ENCODE data around the gene TNFRSF1B. TPM values are rescaled to one million over a fixed set of nuclear protein-coding genes. Genes with fewer than 3 reads are reported as not detected.

The TNFRSF1B gene
- polyA plus RNA-seq, 1 donor from 2014 or later: not detected

- no peaks in the 10 kb centered on the region for H3K79me2 ChIP-seq (replicated peaks; ENCODE audit: insufficient read depth, low read length)
- no peak overlapping the region for H3K4me2 ChIP-seq (ENCODE audit: low read length)
- TF ChIP-seq EZH2 (IDR thresholded peaks at IDR 0.05; ENCODE audit: borderline replicate concordance, insufficient read depth, low read length, poor library complexity, severe bottlenecking) (no peak), SMC3 (conservative IDR thresholded peaks at IDR 0.05; ENCODE audit: poor library complexity) (no peak), MXI1 (conservative IDR thresholded peaks at IDR 0.05; ENCODE audit: poor library complexity, severe bottlenecking) (no peak), TAF1 (IDR thresholded peaks at IDR 0.05; ENCODE audit: low read depth) (no peak), RAD21 (conservative IDR thresholded peaks at IDR 0.05) (no peak), POLR2AphosphoS5 (IDR thresholded peaks at IDR 0.05) (no peak), EP300 (conservative IDR thresholded peaks at IDR 0.05; ENCODE audit: poor library complexity, severe bottlenecking) (no peak)
- H3K9me3 ChIP-seq (ENCODE audit: low read length): no peaks in the 10 kb centered on the region
- no peak overlapping the region for H3K9ac ChIP-seq (ENCODE audit: low read length)
- no peaks in the 10 kb centered on the region for H3K36me3 ChIP-seq (ENCODE audit: insufficient read depth, low read length)
- no peaks in the 10 kb centered on the region for H3K9me2 ChIP-seq (ENCODE audit: insufficient read depth, low read length)
- H4K20me1 ChIP-seq (ENCODE audit: insufficient read depth): no peaks in the 10 kb centered on the region
- H3K4me3 ChIP-seq (ENCODE audit: low read length): no peak overlapping the region
- H3F3A ChIP-seq (ENCODE audit: insufficient read depth, low read length, poor library complexity, severe bottlenecking): no peaks in the 10 kb centered on the region
- no peak overlapping the region for H3K27ac ChIP-seq (ENCODE audit: low read length)
- H2AFZ ChIP-seq (ENCODE audit: low read depth, low read length): no peak overlapping the region
- H3K27me3 ChIP-seq (ENCODE audit: insufficient read depth, low read depth, low read length): no peaks in the 10 kb centered on the region
Observed at GRCh38 chr1:12180903-12181302, 14.1 kb downstream of the TNFRSF1B start.

GRCh38 chr1:12181568-12181967 lies 14.8 kb downstream of the TNFRSF1B start:
- TF ChIP-seq EZH2 (IDR thresholded peaks at IDR 0.05; ENCODE audit: borderline replicate concordance, insufficient read depth, low read length, poor library complexity, severe bottlenecking): no peak
- no peak for TF ChIP-seq POLR2AphosphoS5 (IDR thresholded peaks at IDR 0.05)
- TF ChIP-seq MXI1 (conservative IDR thresholded peaks at IDR 0.05; ENCODE audit: poor library complexity, severe bottlenecking): no peak
- H3K27me3 ChIP-seq (ENCODE audit: insufficient read depth, low read depth, low read length): no peaks in the 10 kb centered on the region
- no peak overlapping the region for H3K27ac ChIP-seq (ENCODE audit: low read length)
- no peak overlapping the region for H3K4me2 ChIP-seq (ENCODE audit: low read length)
- H3K4me3 ChIP-seq (ENCODE audit: low read length): no peak overlapping the region
- no peaks in the 10 kb centered on the region for H3F3A ChIP-seq (ENCODE audit: insufficient read depth, low read length, poor library complexity, severe bottlenecking)
- no peaks in the 10 kb centered on the region for H3K79me2 ChIP-seq (replicated peaks; ENCODE audit: insufficient read depth, low read length)
- H3K36me3 ChIP-seq (ENCODE audit: insufficient read depth, low read length): no peaks in the 10 kb centered on the region
- H2AFZ ChIP-seq (ENCODE audit: low read depth, low read length): no peak overlapping the region
- H3K9ac ChIP-seq (ENCODE audit: low read length): no peak overlapping the region
- no peaks in the 10 kb centered on the region for H4K20me1 ChIP-seq (ENCODE audit: insufficient read depth)
- no peaks in the 10 kb centered on the region for H3K9me3 ChIP-seq (ENCODE audit: low read length)
- no peaks in the 10 kb centered on the region for H3K9me2 ChIP-seq (ENCODE audit: insufficient read depth, low read length)

- Histone ChIP-seq H3K36me3 (ENCODE audit: insufficient read depth, low read length) (no peaks in the 10 kb centered on the region), H3K9me3 (ENCODE audit: low read length) (no peaks in the 10 kb centered on the region), H3K27me3 (ENCODE audit: insufficient read depth, low read depth, low read length) (no peaks in the 10 kb centered on the region), H3K79me2 (replicated peaks; ENCODE audit: insufficient read depth, low read length) (no peaks in the 10 kb centered on the region), H3K4me3 (ENCODE audit: low read length) (no peak overlapping the region), H2AFZ (ENCODE audit: low read depth, low read length) (no peak overlapping the region), H3K27ac (ENCODE audit: low read length) (no peak overlapping the region), H3K9ac (ENCODE audit: low read length) (no peak overlapping the region), H3K9me2 (ENCODE audit: insufficient read depth, low read length) (no peaks in the 10 kb centered on the region), H4K20me1 (ENCODE audit: insufficient read depth) (no peaks in the 10 kb centered on the region), H3K4me2 (ENCODE audit: low read length) (no peak overlapping the region), H3F3A (ENCODE audit: insufficient read depth, low read length, poor library complexity, severe bottlenecking) (no peaks in the 10 kb centered on the region)
- TF ChIP-seq EP300 (conservative IDR thresholded peaks at IDR 0.05; ENCODE audit: poor library complexity, severe bottlenecking) (no peak), CTCF (IDR thresholded peaks at IDR 0.05; ENCODE audit: poor library complexity, severe bottlenecking) (no peak), TAF1 (IDR thresholded peaks at IDR 0.05; ENCODE audit: low read depth) (no peak), MXI1 (conservative IDR thresholded peaks at IDR 0.05; ENCODE audit: poor library complexity, severe bottlenecking) (no peak), EZH2 (IDR thresholded peaks at IDR 0.05; ENCODE audit: borderline replicate concordance, insufficient read depth, low read length, poor library complexity, severe bottlenecking) (no peak), RAD21 (conservative IDR thresholded peaks at IDR 0.05) (no peak), REST (IDR thresholded peaks at IDR 0.05; ENCODE audit: borderline replicate concordance) (no peak), SMC3 (conservative IDR thresholded peaks at IDR 0.05; ENCODE audit: poor library complexity) (no peak), POLR2AphosphoS5 (IDR thresholded peaks at IDR 0.05) (no peak)
Observed at GRCh38 chr1:12182410-12182984, 15.7 kb downstream of the TNFRSF1B start.

Data from neural cell (in vitro differentiated cells).